DOHH2 (cell line): ENCODE results near the gene PLEKHA1.

Experiments
- EZH2phosphoT487 ChIP-seq: fragments of 200-600 bp; sonication (generic); IDR thresholded peaks from 2 replicates; pipeline ENCODE4 v1.6.1; 2017; ENCODE audit warnings: borderline replicate concordance, mild to moderate bottlenecking, antibody characterized with exemption, low read length, moderate library complexity, mixed read lengths
- TF ChIP-seq, protein P1 (sequence below): fragments of 200-600 bp; sonication (generic); IDR thresholded peaks from one replicate; pipeline ENCODE4 v1.5.1; 2014; ENCODE audit warnings: antibody characterized with exemption, mild to moderate bottlenecking, low read depth, low read length; ENCODE audit not compliant: poor library complexity, severe bottlenecking

DNA sequence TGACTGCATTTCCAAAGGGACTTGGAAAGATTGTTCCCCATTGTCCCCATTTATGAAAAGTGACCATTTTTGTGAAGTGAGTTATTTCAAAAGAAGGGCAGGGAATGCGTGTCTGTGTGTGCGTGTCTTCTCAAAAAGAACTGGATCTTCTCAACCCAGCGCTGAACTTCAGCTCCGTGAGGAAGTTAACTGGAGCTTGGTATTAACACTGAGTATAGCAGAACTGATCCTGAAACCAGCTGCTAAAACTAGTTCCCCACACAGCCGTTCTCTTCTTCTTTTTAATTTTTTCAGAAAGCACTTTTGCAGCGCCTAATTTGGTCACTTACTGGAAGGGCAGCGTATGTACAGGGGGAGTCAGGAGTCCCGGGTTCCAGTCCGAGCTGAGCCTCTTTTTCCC, 45.8 kb upstream of the PLEKHA1 start:
- TF ChIP-seq, protein P1, sequence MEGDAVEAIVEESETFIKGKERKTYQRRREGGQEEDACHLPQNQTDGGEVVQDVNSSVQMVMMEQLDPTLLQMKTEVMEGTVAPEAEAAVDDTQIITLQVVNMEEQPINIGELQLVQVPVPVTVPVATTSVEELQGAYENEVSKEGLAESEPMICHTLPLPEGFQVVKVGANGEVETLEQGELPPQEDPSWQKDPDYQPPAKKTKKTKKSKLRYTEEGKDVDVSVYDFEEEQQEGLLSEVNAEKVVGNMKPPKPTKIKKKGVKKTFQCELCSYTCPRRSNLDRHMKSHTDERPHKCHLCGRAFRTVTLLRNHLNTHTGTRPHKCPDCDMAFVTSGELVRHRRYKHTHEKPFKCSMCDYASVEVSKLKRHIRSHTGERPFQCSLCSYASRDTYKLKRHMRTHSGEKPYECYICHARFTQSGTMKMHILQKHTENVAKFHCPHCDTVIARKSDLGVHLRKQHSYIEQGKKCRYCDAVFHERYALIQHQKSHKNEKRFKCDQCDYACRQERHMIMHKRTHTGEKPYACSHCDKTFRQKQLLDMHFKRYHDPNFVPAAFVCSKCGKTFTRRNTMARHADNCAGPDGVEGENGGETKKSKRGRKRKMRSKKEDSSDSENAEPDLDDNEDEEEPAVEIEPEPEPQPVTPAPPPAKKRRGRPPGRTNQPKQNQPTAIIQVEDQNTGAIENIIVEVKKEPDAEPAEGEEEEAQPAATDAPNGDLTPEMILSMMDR: no peak
- TF ChIP-seq EZH2phosphoT487: no peak
